GM10847 (cell line): ENCODE measurements around the gene BTBD17.

Source experiments
- POLR2A ChIP-seq: IDR thresholded peaks from 2 replicates; pipeline ENCODE4 v1.6.1; 2011; ENCODE audit not compliant: insufficient read length; ENCODE audit errors: extremely low read depth

BTBD17 gene

GRCh38 chr17:74336307-74336706 lies 25.4 kb downstream of the BTBD17 start:
- TF ChIP-seq POLR2A: no peak

- no peak for TF ChIP-seq POLR2A
Observed at GRCh38 chr17:74335529-74336062, 26.1 kb downstream of the BTBD17 start.

- no peak for TF ChIP-seq POLR2A
Observed at GRCh38 chr17:74334393-74335039, 27.2 kb downstream of the BTBD17 start.

GRCh38 chr17:74332763-74333283 lies 28.8 kb downstream of the BTBD17 start:
- TF ChIP-seq POLR2A: no peak

- TF ChIP-seq POLR2A: no peak
Observed at GRCh38 chr17:74332017-74332650, 29.5 kb downstream of the BTBD17 start.

- TF ChIP-seq POLR2A: no peak
Observed at GRCh38 chr17:74330446-74330845, 31.2 kb downstream of the BTBD17 start.

GRCh38 chr17:74329378-74329777 lies 32.3 kb downstream of the BTBD17 start:
- TF ChIP-seq POLR2A: no peak

GRCh38 chr17:74328487-74328886 lies 33.2 kb downstream of the BTBD17 start:
- TF ChIP-seq POLR2A: no peak

- TF ChIP-seq POLR2A: no peak
Observed at GRCh38 chr17:74326506-74326905, 35.2 kb downstream of the BTBD17 start.

- no peak for TF ChIP-seq POLR2A
Observed at GRCh38 chr17:74325743-74326379, 35.8 kb downstream of the BTBD17 start, which contains the start of gene KIF19. Gene KIF19, plus strand, starts transcription at chr17:74326226. Its CDS starts 124 bp downstream, at chr17:74326350.

- TF ChIP-seq POLR2A: no peak
Observed at GRCh38 chr17:74325376-74325742, 36.3 kb downstream of the BTBD17 start.

- TF ChIP-seq POLR2A: no peak
Observed at GRCh38 chr17:74324521-74324920, 37.1 kb downstream of the BTBD17 start.

GRCh38 chr17:74318391-74318790 lies 43.3 kb downstream of the BTBD17 start:
- TF ChIP-seq POLR2A: no peak

GRCh38 chr17:74317071-74317470 lies 44.6 kb downstream of the BTBD17 start:
- TF ChIP-seq POLR2A: no peak

GRCh38 chr17:74316220-74316619 lies 45.4 kb downstream of the BTBD17 start:
- TF ChIP-seq POLR2A: no peak

- TF ChIP-seq POLR2A: no peak
Observed at GRCh38 chr17:74314877-74315276, 46.8 kb downstream of the BTBD17 start.
